SK-N-SH (cell line): ENCODE data around the gene XRCC3. TPM values are rescaled to one million over a fixed set of nuclear protein-coding genes. Genes with fewer than 3 reads are reported as not detected.

ENCODE experiments used
- CTCF ChIA-PET: fragments of 300-600, 350-600 bp; formaldehyde crosslinking; extraction: SDS; loops from one replicate; lab custom pipeline; 2021; lab: Yijun Ruan, JAX
- POLR2A ChIA-PET: fragments of 350-600 bp; sonication (Branson Sonifier 250); formaldehyde crosslinking; extraction: SDS; loops from one replicate; lab custom pipeline; 2020; ENCODE audit warnings: antibody characterized with exemption, inconsistent platforms; lab: Yijun Ruan, JAX
- DNase-seq: peaks from one replicate; pipeline ENCODE4 v3.0.0; 2012
- H2AFZ ChIP-seq: fragments of 200-600 bp; sonication (generic); 2 replicates; pipeline ENCODE4 v1.8.1; 2016; ENCODE audit warnings: antibody characterized with exemption, mild to moderate bottlenecking, low read depth
- H3F3A ChIP-seq: fragments of 200-600 bp; sonication (generic); replicated peaks from 2 replicates; pipeline ENCODE3; 2016; ENCODE audit warnings: antibody characterized with exemption, mild to moderate bottlenecking; ENCODE audit not compliant: insufficient read depth
- H3K27ac ChIP-seq, 2 experiments: fragments of 200-500 bp in 1 of 2; fragments of 200-600 bp in 1 of 2; sonication (Bioruptor generic) in 1 of 2; sonication (generic), shearing (Covaris generic) in 1 of 2; 2 replicates each; pipeline versions ENCODE4 v1.5.1 to v1.6.1; 2014 to 2016; ENCODE audit warnings: low read depth in 2 of 2, inconsistent platforms in 1 of 2, low read length in 1 of 2, mild to moderate bottlenecking in 1 of 2, mixed read lengths in 1 of 2
- H3K27me3 ChIP-seq: fragments of 200-600 bp; sonication (generic), shearing (Covaris generic); 2 replicates; pipeline ENCODE4 v1.6.1; 2016; ENCODE audit warnings: mixed run types; ENCODE audit not compliant: insufficient read depth
- H3K36me3 ChIP-seq, 2 experiments: fragments of 200-500 bp in 1 of 2; fragments of 200-600 bp in 1 of 2; sonication (Bioruptor generic) in 1 of 2; sonication (generic) in 1 of 2; replicated peaks in 1 of 2; 2 replicates each; pipeline versions ENCODE3 to v1.5.1; 2014 to 2016; ENCODE audit warnings: low read length in 1 of 2, mild to moderate bottlenecking in 1 of 2; ENCODE audit not compliant: insufficient read depth in 2 of 2, control insufficient read depth in 1 of 2
- H3K4me1 ChIP-seq, 2 experiments: fragments of 200-500 bp in 1 of 2; fragments of 200-600 bp in 1 of 2; sonication (Bioruptor generic) in 1 of 2; sonication (generic), shearing (Covaris generic) in 1 of 2; 2 replicates each; pipeline versions ENCODE4 v1.5.1 to v1.6.1; 2014 to 2016; ENCODE audit warnings: low read depth in 1 of 2, low read length in 1 of 2, mixed run types in 1 of 2; ENCODE audit not compliant: insufficient read depth in 2 of 2, control insufficient read depth in 1 of 2
- H3K4me2 ChIP-seq: fragments of 200-600 bp; sonication (generic), shearing (Covaris generic); 2 replicates; pipeline ENCODE4 v1.6.1; 2017; ENCODE audit warnings: mixed run types
- H3K4me3 ChIP-seq, 2 experiments: fragments of 200-500 bp in 1 of 2; fragments of 200-600 bp in 1 of 2; sonication (Bioruptor generic) in 1 of 2; sonication (generic), shearing (Covaris generic) in 1 of 2; 2 replicates each; pipeline versions ENCODE4 v1.5.1 to v1.8.1; 2014 to 2016; ENCODE audit warnings: low read depth in 2 of 2, inconsistent platforms in 1 of 2, low read length in 1 of 2, mild to moderate bottlenecking in 1 of 2, mixed read lengths in 1 of 2, moderate library complexity in 1 of 2
- H3K79me2 ChIP-seq: fragments of 200-600 bp; sonication (generic); 2 replicates; pipeline ENCODE4 v1.8.1; 2017; ENCODE audit warnings: mild to moderate bottlenecking; ENCODE audit not compliant: insufficient read depth
- H3K9ac ChIP-seq: fragments of 200-600 bp; sonication (generic); 2 replicates; pipeline ENCODE4 v1.6.1; 2017; ENCODE audit warnings: mixed run types
- H3K9me2 ChIP-seq: fragments of 200-600 bp; sonication (generic); 2 replicates; pipeline ENCODE4 v1.6.1; 2017; ENCODE audit warnings: mixed run types
- H3K9me3 ChIP-seq: fragments of 200-600 bp; sonication (generic); 2 replicates; pipeline ENCODE4 v1.6.1; 2017; ENCODE audit warnings: mixed run types, mild to moderate bottlenecking, moderate library complexity
- H4K20me1 ChIP-seq: fragments of 200-600 bp; sonication (generic); 2 replicates; pipeline ENCODE4 v1.6.1; 2017; ENCODE audit warnings: mild to moderate bottlenecking, mixed run types; ENCODE audit not compliant: insufficient read depth
- ELF1 ChIP-seq: IDR thresholded peaks from 2 replicates; pipeline ENCODE4 v1.4.0; 2012
- EP300 ChIP-seq, 2 experiments: IDR thresholded peaks; 2 replicates each; pipeline versions ENCODE4 v1.4.0 to v1.6.1; 2012; ENCODE audit warnings: borderline replicate concordance in 1 of 2, low read depth in 1 of 2, low read length in 1 of 2
- EZH2phosphoT487 ChIP-seq: fragments of 200-600 bp; sonication (generic); IDR thresholded peaks from 2 replicates; pipeline ENCODE4 v1.6.1; 2017; ENCODE audit warnings: low read depth, mixed run types, mild to moderate bottlenecking, antibody characterized with exemption, moderate library complexity, borderline replicate concordance
- GATA2 ChIP-seq: sonication (generic); formaldehyde crosslinking; IDR thresholded peaks from 2 replicates; pipeline ENCODE4 v1.5.0; 2020; ENCODE audit warnings: mild to moderate bottlenecking, missing genetic modification reagents
- MXI1 ChIP-seq: IDR thresholded peaks from 2 replicates; pipeline ENCODE4 v1.6.1; 2012; ENCODE audit warnings: mild to moderate bottlenecking, low read depth, low read length, improper control_type of control experiment
- RCOR1 ChIP-seq: fragments of 150-350 bp; IDR thresholded peaks from 2 replicates; pipeline ENCODE4 v1.6.1; 2017; ENCODE audit warnings: antibody characterized with exemption, low read length
- SMC3 ChIP-seq: IDR thresholded peaks from 2 replicates; pipeline ENCODE4 v1.6.1; 2012; ENCODE audit warnings: low read depth, low read length, improper control_type of control experiment
- TEAD4 ChIP-seq: IDR thresholded peaks from 2 replicates; pipeline ENCODE4 v1.4.0; 2012; ENCODE audit warnings: mild to moderate bottlenecking, borderline replicate concordance; ENCODE audit not compliant: insufficient read depth
- WGBS: methylation state at CpG from one replicate; pipeline ENCODE4 v1.1.6; 2017; ENCODE audit warnings: low lambda C conversion rate; 5-methylcytosine and 5-hydroxymethylcytosine counted together
- polyA plus RNA-seq, 3 experiments: library from polyadenylated mRNA; depleted of rRNA; stranded (reverse); fragments of >200 nt; gene quantifications; 2 replicates each; pipeline ENCODE4 v1.2.3, GENCODE V29; 2012
- TF ChIP-seq, protein P1 (sequence below): fragments of 150-350 bp; IDR thresholded peaks from 2 replicates; pipeline ENCODE4 v1.6.1; 2017; ENCODE audit warnings: antibody characterized with exemption, low read length, low read depth, borderline replicate concordance
- TF ChIP-seq, protein P2 (sequence below): fragments of 150-350 bp; IDR thresholded peaks from 2 replicates; pipeline ENCODE4 v1.6.1; 2016; ENCODE audit warnings: mild to moderate bottlenecking, low read depth, low read length
- TF ChIP-seq, protein P3 (sequence below): IDR thresholded peaks from 2 replicates; pipeline ENCODE4 v1.4.0; 2012; ENCODE audit warnings: low read depth
- TF ChIP-seq, protein P4 (sequence below): IDR thresholded peaks from 2 replicates; pipeline ENCODE4 v1.6.1; 2012; ENCODE audit warnings: mild to moderate bottlenecking, low read depth, low read length, moderate library complexity

Gene XRCC3
- polyA plus RNA-seq, 1 of the 3 experiments (the other 2 are of a cell fraction), result 11.7 TPM

DNA sequence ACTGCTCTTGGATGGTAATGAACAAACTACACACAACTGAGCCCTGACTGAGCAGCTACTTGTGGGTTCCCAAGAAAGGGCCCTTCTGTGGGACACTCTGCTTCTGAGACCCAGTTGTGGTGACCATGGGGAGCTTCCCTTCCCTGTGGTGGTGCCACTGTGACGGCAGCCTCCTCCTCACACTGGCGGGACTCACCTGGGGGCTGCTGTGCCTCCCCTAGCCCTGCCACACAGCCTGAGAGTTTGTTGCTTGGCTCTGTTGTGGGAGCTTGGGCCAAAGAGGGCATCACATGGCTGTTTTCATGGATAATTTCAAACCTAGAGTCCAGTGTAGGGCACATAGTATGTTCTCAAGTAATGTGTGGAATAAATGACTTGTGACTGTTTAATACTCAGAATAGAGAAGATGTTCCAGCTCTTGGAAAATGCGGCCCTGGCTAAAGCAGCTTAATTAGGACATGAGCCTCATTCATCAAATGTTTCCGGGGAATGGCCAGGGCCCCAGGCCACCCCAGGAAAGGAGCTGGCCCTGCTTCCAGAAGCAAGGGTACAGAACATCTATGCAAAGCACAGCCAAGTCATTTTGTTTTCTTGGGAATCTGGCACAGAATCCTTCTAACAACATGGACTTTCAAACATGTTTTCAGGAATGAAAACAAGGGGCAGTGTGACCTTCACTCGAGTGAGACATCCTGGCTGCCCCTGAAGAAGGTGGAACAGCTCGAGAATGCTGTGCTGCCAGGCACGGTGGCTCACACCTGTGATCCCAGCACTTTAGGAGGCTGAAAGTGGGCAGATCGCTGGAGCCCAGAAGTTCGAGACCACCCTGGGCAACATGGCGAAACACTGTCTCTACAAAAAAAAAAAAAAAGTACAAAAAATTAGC lies 21.5 kb upstream of the XRCC3 start:
- Histone ChIP-seq H3K27me3 (no peaks in the 10 kb centered on the region), H3K27ac (no peak overlapping the region), H3K4me2 (no peak overlapping the region), H3K9me3 (no peaks in the 10 kb centered on the region), H2AFZ (no peak overlapping the region)
- POLR2A ChIA-PET, result interaction anchor here (0.7 kb wide), 1 partner anchor 21 kb away, joined by 3 read pairs; no protein-coding TSS in a partner anchor
- TF ChIP-seq MXI1 (no peak), TEAD4 (no peak), ELF1 (no peak), SMC3 (no peak), GATA2 (CRISPR knock-in tag) (no peak), EP300 (IDR thresholded peaks at IDR 0.05; ENCODE audit: borderline replicate concordance in 1 of 2, low read depth in 1 of 2, low read length in 1 of 2) (no peak), RCOR1 (no peak), EZH2phosphoT487 (no peak)
- TF ChIP-seq, protein P1, sequence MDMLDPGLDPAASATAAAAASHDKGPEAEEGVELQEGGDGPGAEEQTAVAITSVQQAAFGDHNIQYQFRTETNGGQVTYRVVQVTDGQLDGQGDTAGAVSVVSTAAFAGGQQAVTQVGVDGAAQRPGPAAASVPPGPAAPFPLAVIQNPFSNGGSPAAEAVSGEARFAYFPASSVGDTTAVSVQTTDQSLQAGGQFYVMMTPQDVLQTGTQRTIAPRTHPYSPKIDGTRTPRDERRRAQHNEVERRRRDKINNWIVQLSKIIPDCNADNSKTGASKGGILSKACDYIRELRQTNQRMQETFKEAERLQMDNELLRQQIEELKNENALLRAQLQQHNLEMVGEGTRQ, result no peak
- TF ChIP-seq, protein P2, sequence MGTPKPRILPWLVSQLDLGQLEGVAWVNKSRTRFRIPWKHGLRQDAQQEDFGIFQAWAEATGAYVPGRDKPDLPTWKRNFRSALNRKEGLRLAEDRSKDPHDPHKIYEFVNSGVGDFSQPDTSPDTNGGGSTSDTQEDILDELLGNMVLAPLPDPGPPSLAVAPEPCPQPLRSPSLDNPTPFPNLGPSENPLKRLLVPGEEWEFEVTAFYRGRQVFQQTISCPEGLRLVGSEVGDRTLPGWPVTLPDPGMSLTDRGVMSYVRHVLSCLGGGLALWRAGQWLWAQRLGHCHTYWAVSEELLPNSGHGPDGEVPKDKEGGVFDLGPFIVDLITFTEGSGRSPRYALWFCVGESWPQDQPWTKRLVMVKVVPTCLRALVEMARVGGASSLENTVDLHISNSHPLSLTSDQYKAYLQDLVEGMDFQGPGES, result no peak
- TF ChIP-seq, protein P3, sequence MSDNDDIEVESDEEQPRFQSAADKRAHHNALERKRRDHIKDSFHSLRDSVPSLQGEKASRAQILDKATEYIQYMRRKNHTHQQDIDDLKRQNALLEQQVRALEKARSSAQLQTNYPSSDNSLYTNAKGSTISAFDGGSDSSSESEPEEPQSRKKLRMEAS, result no peak
- TF ChIP-seq, protein P4, sequence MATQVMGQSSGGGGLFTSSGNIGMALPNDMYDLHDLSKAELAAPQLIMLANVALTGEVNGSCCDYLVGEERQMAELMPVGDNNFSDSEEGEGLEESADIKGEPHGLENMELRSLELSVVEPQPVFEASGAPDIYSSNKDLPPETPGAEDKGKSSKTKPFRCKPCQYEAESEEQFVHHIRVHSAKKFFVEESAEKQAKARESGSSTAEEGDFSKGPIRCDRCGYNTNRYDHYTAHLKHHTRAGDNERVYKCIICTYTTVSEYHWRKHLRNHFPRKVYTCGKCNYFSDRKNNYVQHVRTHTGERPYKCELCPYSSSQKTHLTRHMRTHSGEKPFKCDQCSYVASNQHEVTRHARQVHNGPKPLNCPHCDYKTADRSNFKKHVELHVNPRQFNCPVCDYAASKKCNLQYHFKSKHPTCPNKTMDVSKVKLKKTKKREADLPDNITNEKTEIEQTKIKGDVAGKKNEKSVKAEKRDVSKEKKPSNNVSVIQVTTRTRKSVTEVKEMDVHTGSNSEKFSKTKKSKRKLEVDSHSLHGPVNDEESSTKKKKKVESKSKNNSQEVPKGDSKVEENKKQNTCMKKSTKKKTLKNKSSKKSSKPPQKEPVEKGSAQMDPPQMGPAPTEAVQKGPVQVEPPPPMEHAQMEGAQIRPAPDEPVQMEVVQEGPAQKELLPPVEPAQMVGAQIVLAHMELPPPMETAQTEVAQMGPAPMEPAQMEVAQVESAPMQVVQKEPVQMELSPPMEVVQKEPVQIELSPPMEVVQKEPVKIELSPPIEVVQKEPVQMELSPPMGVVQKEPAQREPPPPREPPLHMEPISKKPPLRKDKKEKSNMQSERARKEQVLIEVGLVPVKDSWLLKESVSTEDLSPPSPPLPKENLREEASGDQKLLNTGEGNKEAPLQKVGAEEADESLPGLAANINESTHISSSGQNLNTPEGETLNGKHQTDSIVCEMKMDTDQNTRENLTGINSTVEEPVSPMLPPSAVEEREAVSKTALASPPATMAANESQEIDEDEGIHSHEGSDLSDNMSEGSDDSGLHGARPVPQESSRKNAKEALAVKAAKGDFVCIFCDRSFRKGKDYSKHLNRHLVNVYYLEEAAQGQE, result no peak
- TF ChIP-seq, all 33 proteins: peak for 0
- H3K4me1 ChIP-seq, result no peaks in the 10 kb centered on the region; a peak in 1 of 4 replicates
- H3K36me3 ChIP-seq, result peaks cover 9 to 56% of the 10 kb centered on the region in 2 experiments
- no peaks in the 10 kb centered on the region for H3K79me2 ChIP-seq
- no peak overlapping the region for H3K9ac ChIP-seq
- no peak overlapping the region for H3K4me3 ChIP-seq
- DNase-seq, result no peak
- WGBS, result 91% methylated on average over 9 of the region's 10 CpGs
- H4K20me1 ChIP-seq, result no peaks in the 10 kb centered on the region
- CTCF ChIA-PET, result interaction anchor here (0.6 to 1.8 kb wide), 6 partner anchors 10 to 284 kb away, joined by 3 to 4 read pairs (median 3); a partner anchor contains a TSS
- H3F3A ChIP-seq, result no peaks in the 10 kb centered on the region
- no peaks in the 10 kb centered on the region for H3K9me2 ChIP-seq
